GM21786 (cell line): ENCODE results near the gene KMT5C.

ENCODE experiments used
- ATAC-seq: cut with Tn5 transposase; IDR thresholded peaks from one replicate; pipeline ENCODE4 v1.9.1; 2021; ENCODE audit not compliant: unreplicated experiment

The KMT5C gene

GRCh38 chr19:55346725-55347441 lies 7.2 kb downstream of the KMT5C start:
- no peak for ATAC-seq

GRCh38 chr19:55347442-55348009 lies 7.8 kb downstream of the KMT5C start:
- no peak for ATAC-seq

- no peak for ATAC-seq
These were observed 8.8 kb downstream of the KMT5C start for GRCh38 chr19:55348317-55349034.

GRCh38 chr19:55350620-55351315 lies 11.1 kb downstream of the KMT5C start:
- no peak for ATAC-seq

- ATAC-seq, result no peak
These were observed 12.4 kb downstream of the KMT5C start for GRCh38 chr19:55352040-55352439.

GRCh38 chr19:55352549-55353145 lies 13.0 kb downstream of the KMT5C start:
- no peak for ATAC-seq

- ATAC-seq, result no peak
These were observed 13.7 kb downstream of the KMT5C start for GRCh38 chr19:55353356-55353802.

GRCh38 chr19:55353803-55354697 lies 14.4 kb downstream of the KMT5C start:
- no peak for ATAC-seq

GRCh38 chr19:55354698-55355212 lies 15.1 kb downstream of the KMT5C start, which contains the start of gene COX6B2:
TSS of gene COX6B2 (minus strand) at chr19:55354719. CDS start at chr19:55354521, 198 bp downstream.
- ATAC-seq, result no peak

- ATAC-seq, result no peak
These were observed 15.6 kb downstream of the KMT5C start for GRCh38 chr19:55355213-55355821.

GRCh38 chr19:55358493-55358892 lies 18.8 kb downstream of the KMT5C start:
- no peak for ATAC-seq

- ATAC-seq, result no peak
These were observed 19.6 kb downstream of the KMT5C start for GRCh38 chr19:55358943-55359908.

- no peak for ATAC-seq
These were observed 21.2 kb downstream of the KMT5C start for GRCh38 chr19:55360902-55361301.

- ATAC-seq, result no peak
These were observed 22.7 kb downstream of the KMT5C start for GRCh38 chr19:55362174-55362989.

- no peak for ATAC-seq
These were observed 23.5 kb downstream of the KMT5C start, which contains the start of gene GARIN5B for GRCh38 chr19:55362990-55363716. TSS of gene GARIN5B (minus strand) at chr19:55363260. CDS start at chr19:55363066, 194 bp downstream.

GRCh38 chr19:55365245-55365644 lies 25.6 kb downstream of the KMT5C start:
- no peak for ATAC-seq

GRCh38 chr19:55365964-55366363 lies 26.3 kb downstream of the KMT5C start:
- no peak for ATAC-seq
